BJ (cell line): ENCODE results near the gene FER1L5. TPM values are rescaled to one million over a fixed set of nuclear protein-coding genes. Genes with fewer than 3 reads are reported as not detected.

Source experiments
- CTCF ChIA-PET: fragments of 350-600 bp; formaldehyde crosslinking; extraction: SDS; loops from one replicate; lab custom pipeline; 2021; ENCODE audit warnings: antibody characterized with exemption, inconsistent platforms; lab: Yijun Ruan, JAX
- POLR2A ChIA-PET: fragments of 300-600 bp; sonication (Branson Sonifier 250); formaldehyde crosslinking; extraction: SDS; loops from one replicate; lab custom pipeline; 2021; ENCODE audit warnings: antibody characterized with exemption; lab: Charles Lee
- DNase-seq: peaks from one replicate; pipeline ENCODE4 v3.0.0-alpha.2; 2011; ENCODE audit warnings: low read depth
- H3K27me3 ChIP-seq: 2 replicates; pipeline ENCODE4 v1.6.0; 2011; ENCODE audit warnings: low read length; ENCODE audit not compliant: control insufficient read depth, insufficient read depth
- H3K36me3 ChIP-seq: 2 replicates; pipeline ENCODE4 v1.5.1; 2011; ENCODE audit warnings: low read length; ENCODE audit not compliant: control insufficient read depth, insufficient read depth
- H3K4me3 ChIP-seq: 2 replicates; pipeline ENCODE4 v1.5.1; 2011; ENCODE audit warnings: low read depth, mild to moderate bottlenecking, control low read depth, low read length
- polyA plus RNA-seq: library from polyadenylated mRNA; depleted of rRNA; stranded (reverse); fragments of >200 nt; gene quantifications from 2 replicates; pipeline ENCODE4 v1.2.3, GENCODE V29; 2011
- TF ChIP-seq, protein P1 (sequence below): IDR thresholded peaks from 2 replicates; pipeline ENCODE4 v1.5.1; 2011; ENCODE audit warnings: low read depth, mild to moderate bottlenecking, control low read depth, inconsistent platforms, low read length, moderate library complexity; ENCODE audit not compliant: insufficient read depth

Gene FER1L5
- polyA plus RNA-seq, 1 experiment = 0.07 TPM

DNA sequence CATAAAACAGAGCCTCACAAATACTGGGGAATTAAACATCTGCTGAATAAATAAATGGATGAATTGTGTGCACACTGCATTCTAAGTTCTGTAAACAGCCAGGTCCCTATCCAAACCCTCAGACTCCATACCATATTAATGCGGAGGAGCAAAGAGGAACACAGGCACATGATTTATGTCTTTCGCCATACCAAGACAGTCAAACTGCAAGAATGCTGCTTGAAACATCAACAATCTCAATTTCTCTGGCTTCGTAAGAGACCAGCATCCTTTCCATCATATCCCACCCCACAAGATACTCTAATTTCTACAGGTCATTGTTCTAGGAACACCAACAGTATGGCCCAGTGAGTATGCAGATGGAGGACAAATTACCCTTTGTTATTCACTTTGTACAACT, 19.4 kb upstream of the FER1L5 start:
- CTCF ChIA-PET = interaction anchor here (1.2 kb wide), 1 partner anchor 13 kb away, joined by 3 read pairs; no protein-coding TSS in a partner anchor
- POLR2A ChIA-PET = no interaction called here

DNA sequence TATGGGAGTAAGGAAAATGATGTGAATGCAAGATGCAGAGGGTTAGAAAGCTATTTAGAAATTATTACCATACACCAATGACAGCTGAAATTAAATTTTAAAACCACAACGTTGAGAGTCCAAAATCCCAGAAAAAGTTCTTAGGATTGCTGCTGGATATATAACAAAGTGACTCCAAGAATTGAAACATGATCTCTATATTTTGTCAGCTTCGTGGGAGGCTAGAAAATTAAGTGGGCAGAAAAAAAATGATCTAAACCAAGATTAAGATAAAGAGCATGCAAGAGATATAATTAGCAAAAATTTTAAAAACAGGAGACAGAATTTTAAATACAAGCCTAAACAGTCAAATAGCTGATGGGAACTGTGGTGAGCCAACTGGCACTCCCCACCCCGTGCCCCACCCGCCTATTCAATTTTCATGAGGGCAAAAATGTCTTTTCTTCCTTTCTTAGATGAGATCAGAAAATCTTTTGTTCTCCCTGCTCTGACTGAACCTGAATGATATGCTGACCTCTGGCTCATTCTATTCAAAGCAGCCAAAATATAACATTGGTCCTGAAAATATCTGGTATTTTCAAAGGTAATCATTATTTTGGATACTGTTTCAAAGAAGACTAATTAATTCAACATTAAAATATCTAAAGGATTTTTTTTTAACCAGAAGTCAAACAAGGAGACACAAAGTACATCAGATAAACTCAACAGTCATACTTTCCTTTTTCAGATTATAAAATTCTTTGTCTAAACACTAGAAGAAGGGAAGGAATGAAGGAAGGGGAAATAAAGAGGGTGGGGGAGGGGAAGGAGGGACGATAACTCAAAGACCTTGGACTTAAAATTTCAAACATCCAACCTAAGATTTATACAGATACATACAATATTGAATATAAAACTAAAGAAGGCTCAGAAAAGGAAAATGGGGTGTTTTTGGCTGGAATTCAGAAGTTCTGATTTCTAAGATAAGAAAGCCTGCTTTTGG, 16.7 kb upstream of the FER1L5 start:
- TF ChIP-seq, protein P1, sequence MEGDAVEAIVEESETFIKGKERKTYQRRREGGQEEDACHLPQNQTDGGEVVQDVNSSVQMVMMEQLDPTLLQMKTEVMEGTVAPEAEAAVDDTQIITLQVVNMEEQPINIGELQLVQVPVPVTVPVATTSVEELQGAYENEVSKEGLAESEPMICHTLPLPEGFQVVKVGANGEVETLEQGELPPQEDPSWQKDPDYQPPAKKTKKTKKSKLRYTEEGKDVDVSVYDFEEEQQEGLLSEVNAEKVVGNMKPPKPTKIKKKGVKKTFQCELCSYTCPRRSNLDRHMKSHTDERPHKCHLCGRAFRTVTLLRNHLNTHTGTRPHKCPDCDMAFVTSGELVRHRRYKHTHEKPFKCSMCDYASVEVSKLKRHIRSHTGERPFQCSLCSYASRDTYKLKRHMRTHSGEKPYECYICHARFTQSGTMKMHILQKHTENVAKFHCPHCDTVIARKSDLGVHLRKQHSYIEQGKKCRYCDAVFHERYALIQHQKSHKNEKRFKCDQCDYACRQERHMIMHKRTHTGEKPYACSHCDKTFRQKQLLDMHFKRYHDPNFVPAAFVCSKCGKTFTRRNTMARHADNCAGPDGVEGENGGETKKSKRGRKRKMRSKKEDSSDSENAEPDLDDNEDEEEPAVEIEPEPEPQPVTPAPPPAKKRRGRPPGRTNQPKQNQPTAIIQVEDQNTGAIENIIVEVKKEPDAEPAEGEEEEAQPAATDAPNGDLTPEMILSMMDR = no peak
- Histone ChIP-seq H3K27me3 (no peaks in the 10 kb centered on the region), H3K36me3 (peaks cover 3% of the 10 kb centered on the region), H3K4me3 (no peak overlapping the region)
- ChIA-PET POLR2A (no interaction called here), CTCF (interaction anchor here (0.7 to 1.2 kb wide), 3 partner anchors 8 to 184 kb away, joined by 3 to 4 read pairs (median 3); no protein-coding TSS in a partner anchor)
- no peak for DNase-seq

More for the DNA sequence above, 19.4 kb upstream of the FER1L5 start:
- no peaks in the 10 kb centered on the region for H3K27me3 ChIP-seq
- no peak for DNase-seq
- H3K4me3 ChIP-seq = no peak overlapping the region
- H3K36me3 ChIP-seq = peaks cover 6% of the 10 kb centered on the region
- TF ChIP-seq, protein P1 = no peak

- no peaks in the 10 kb centered on the region for H3K27me3 ChIP-seq
- CTCF ChIA-PET = no interaction called here
- peaks cover 6% of the 10 kb centered on the region for H3K36me3 ChIP-seq
- POLR2A ChIA-PET = no interaction called here
- TF ChIP-seq, protein P1 = no peak
- H3K4me3 ChIP-seq = no peak overlapping the region
- DNase-seq = no peak
Observed at GRCh38 chr2:96626553-96626942, 16.0 kb upstream of the FER1L5 start.

DNA sequence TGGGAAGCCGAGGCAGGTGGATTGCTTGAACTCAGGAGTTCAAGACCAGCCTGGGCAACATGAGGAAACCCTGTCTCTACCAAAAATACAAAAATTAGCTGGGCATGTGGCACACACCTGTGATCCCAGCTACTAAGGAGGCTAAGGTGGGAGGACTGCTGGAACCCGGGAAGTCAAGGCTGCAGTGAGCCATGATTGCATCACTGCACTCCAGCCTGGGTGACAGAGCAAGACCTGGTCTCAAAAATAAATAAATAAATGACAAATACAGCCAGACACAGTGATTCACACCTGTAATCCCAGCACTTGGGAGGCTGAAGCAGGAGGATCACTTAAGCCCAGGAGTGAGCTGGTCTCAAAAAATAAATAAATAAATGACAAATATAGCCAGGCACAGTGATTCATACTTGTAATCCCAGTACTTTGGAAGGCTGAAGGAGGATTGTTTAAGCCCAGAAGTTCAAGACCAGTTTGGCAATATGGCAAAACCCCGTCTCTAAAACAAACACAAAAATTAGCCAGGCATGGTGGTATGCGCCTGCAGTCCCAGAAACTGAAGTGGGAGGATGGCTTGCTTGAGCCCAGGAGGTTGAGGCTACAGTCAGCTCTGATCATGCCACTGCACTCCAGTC, 10.6 kb upstream of the FER1L5 start:
- ChIA-PET CTCF (no interaction called here), POLR2A (no interaction called here)
- TF ChIP-seq, protein P1 = no peak
- Histone ChIP-seq H3K27me3 (no peaks in the 10 kb centered on the region), H3K36me3 (peaks cover 6% of the 10 kb centered on the region), H3K4me3 (no peak overlapping the region)
- no peak for DNase-seq

DNA sequence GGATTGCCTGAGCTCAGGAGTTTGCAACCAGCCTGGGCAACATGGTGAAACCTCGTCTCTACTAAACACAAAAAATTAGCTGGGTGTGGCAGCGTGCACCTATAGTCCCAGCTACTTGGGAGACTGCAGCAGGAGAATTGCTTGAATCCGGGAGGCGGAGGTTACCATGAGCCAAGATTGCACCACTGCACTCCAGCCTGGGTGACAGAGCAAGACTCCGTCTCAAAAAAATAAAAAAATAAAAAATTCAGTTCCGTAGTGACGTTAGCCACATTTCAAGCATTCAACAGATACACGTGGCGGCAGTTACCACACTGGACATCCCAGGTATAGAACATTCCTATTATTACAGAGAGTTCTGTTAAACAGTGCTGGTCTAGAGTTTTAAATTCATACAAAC, 8.9 kb upstream of the FER1L5 start:
- CTCF ChIA-PET = interaction anchor here (0.6 to 1.6 kb wide), 4 partner anchors 45 to 182 kb away, joined by 3 to 5 read pairs (median 3); partner anchors contain the start of genes CNNM3 and CNNM4
- POLR2A ChIA-PET = no interaction called here
- no peak for DNase-seq
- Histone ChIP-seq H3K4me3 (no peak overlapping the region), H3K27me3 (no peaks in the 10 kb centered on the region), H3K36me3 (peaks cover 4% of the 10 kb centered on the region)
- TF ChIP-seq, protein P1 = no peak
